Measurements from ENCODE around the gene MYEOV.

MYEOV gene

DNA sequence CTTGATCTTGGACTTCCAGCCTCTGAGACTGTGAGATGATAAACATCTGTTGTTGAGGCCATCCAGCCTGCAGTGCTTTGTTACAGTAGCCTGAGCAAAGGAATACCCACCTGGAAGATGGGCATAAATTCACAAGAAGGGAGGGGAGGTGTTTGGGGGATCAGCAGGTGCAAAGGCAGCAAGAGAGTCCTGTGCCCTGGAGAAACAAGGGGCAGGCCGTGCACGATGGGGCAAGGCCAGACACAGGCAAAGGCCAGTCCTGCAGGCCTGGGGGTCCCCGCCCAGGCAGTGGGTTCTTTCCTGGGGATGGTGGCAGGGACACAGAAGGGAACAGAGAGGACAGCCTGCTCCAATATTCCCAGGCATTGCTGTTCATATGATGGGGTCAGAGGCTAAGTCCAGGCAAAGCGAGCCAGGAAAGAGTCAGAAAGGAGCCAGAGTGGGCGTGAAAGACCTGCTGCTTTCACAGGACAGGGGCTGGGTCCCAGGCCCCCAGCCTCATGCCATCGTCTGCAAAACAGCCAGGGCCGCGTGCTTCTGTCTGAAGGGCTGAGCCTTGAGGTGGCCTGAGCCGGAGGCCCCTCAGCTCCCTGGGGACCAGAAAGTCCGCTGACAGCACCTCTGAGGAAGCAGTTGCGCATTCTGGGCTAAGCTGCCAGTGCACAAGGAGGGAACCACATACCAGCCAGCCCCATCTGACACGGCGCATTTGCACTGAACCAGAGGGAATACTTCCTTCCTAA, 48.8 kb downstream of the MYEOV start:
- DNase-seq (ENCODE audit: low read depth) = no peak

DNA sequence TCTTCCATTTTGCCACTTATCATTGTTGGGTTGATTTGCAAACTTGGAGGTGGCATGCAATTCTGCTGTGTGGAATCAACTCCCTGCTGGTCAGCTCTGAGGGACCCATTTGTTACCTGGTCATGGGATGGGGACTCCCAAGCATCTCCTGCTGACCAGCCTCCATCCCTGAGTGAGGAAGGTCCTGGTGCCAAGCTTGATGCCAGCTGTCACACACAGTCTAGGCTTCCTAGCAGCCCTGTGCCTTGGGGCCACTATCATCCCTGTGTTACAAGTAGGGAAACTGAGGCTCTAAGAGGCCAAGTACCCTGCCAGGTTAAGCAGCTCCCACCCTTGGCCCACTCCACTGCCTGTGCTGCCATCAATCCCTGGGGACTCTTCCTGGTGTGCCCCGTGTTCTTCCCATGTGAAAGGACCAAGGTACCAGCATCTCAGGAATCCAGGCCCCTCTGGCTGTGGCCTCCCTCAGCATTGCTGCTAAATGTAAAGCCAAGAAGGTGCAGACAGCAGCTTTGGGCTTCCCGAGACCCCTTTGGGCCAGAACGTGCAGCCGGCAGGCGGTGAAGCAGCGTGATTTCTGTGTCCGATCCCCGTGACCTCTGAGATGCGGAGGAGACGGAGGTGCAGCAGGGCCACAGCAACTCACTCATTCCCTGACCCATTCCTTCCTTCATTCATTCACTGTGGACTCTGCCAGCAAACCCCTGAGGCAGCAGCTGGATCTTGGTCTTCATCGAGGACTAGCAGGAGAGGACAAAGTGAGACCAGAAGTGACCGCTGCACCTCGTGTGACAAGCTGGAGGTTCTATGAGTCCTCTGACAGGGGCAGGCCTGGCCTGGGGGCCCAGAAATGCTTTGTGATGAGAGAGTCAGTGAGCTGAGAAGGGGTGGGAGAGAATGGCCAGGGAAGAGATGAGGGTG, 49.7 kb downstream of the MYEOV start:
- no peak for DNase-seq (ENCODE audit: low read depth)

DNA sequence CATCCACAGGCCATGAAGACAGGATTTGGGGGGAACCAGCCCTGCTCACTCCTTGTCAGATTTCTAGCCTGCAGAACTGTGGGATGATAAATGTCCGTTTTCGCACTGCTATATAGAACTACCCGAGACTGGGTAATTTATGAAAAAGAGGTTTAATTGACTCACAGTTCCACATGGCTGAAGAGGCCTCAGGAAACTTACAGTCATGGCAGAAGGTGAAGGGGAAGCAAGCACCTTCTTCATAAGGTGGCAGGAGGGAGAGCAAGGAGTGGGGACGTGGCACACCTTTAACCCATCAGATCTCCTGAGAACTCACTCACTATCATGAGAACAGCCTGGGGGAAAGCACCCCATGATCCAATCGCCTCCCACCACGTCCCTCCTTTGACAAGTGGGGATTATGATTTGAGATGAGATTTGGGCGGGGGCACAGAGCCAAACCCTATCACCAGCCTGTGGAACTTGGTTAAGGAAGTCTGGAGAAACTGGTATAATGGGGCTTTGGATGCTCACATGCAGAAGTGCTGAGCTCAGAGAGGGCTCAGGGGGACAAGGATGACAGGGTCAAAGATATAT, 50.7 kb downstream of the MYEOV start:
- DNase-seq (ENCODE audit: low read depth) = no peak

All from stimulated activated CD8-positive, alpha-beta memory T cell treated with anti-CD3 and anti-CD28 coated beads, Interleukin-15, amount 100 ng/mL, for 1 hour (primary cell).